K562 (cell line): ENCODE measurements around the gene PARP4. TPM values are rescaled to one million over a fixed set of nuclear protein-coding genes. Genes with fewer than 3 reads are reported as not detected.
A peak's percentile ranks its signal among the peaks of the same experiment; 100 is the strongest.

Experiments
- C11orf30 ChIP-seq: fragments of 450-650 bp; IDR thresholded peaks from 2 replicates; pipeline ENCODE4 v1.6.1; 2016; ENCODE audit warnings: low read depth, mild to moderate bottlenecking
- COPS2 ChIP-seq: fragments of 450-650 bp; conservative IDR thresholded peaks from 2 replicates; pipeline ENCODE4 v1.6.1; 2016; ENCODE audit warnings: mild to moderate bottlenecking, moderate library complexity
- CTCFL ChIP-seq: IDR thresholded peaks from 2 replicates; pipeline ENCODE4 v1.6.1; 2011; ENCODE audit warnings: borderline replicate concordance, low read depth, mild to moderate bottlenecking, moderate library complexity, low read length; ENCODE audit not compliant: insufficient read depth, poor library complexity, severe bottlenecking
- DPF2 ChIP-seq: fragments of 450-650 bp; IDR thresholded peaks from 2 replicates; pipeline ENCODE4 v1.6.1; 2016
- ERF ChIP-seq: fragments of 450-650 bp; formaldehyde crosslinking; IDR thresholded peaks from 2 replicates; pipeline ENCODE4 v1.4.0; 2020; ENCODE audit warnings: mild to moderate bottlenecking, mixed read lengths
- FOXK1 ChIP-seq: sonication (generic); formaldehyde crosslinking; IDR thresholded peaks from 2 replicates; pipeline ENCODE4 v1.8.0; 2022; ENCODE audit warnings: missing genetic modification reagents, mild to moderate bottlenecking, borderline replicate concordance
- FOXK2 ChIP-seq, 2 experiments: fragments of 450-650 bp; IDR thresholded peaks in 1 of 2; conservative IDR thresholded peaks in 1 of 2; 2 replicates each; pipeline ENCODE4 v1.6.1; 2016; ENCODE audit warnings: low read depth in 2 of 2, mild to moderate bottlenecking in 1 of 2
- HMGN3 ChIP-seq: IDR thresholded peaks from 2 replicates; pipeline ENCODE4 v1.6.1; 2011; ENCODE audit warnings: borderline replicate concordance, low read depth, mild to moderate bottlenecking, mixed read lengths, low read length; ENCODE audit not compliant: insufficient read length; ENCODE audit errors: extremely low read depth
- HSF4 ChIP-seq: fragments of 250-450 bp; sonication (Bioruptor Pico); IDR thresholded peaks from 2 replicates; pipeline ENCODE4 v2.1.2; 2022; ENCODE audit warnings: mild to moderate bottlenecking, moderate library complexity, borderline replicate concordance
- KAT7 ChIP-seq: sonication (generic); formaldehyde crosslinking; IDR thresholded peaks from 2 replicates; pipeline ENCODE4 v1.8.0; 2022; ENCODE audit warnings: missing genetic modification reagents, mild to moderate bottlenecking, borderline replicate concordance
- MXD1 ChIP-seq: fragments of 250-450 bp; sonication (Bioruptor Pico); IDR thresholded peaks from 2 replicates; pipeline ENCODE4 v1.8.0; 2021; ENCODE audit warnings: borderline replicate concordance, mild to moderate bottlenecking, moderate library complexity; ENCODE audit not compliant: poor library complexity, severe bottlenecking
- NFATC3 ChIP-seq: fragments of 450-650 bp; IDR thresholded peaks from 2 replicates; pipeline ENCODE4 v1.6.1; 2017; ENCODE audit warnings: mild to moderate bottlenecking
- POLR2G ChIP-seq: fragments of 200-400 bp; formaldehyde crosslinking; IDR thresholded peaks from 2 replicates; pipeline ENCODE4 v1.6.1; 2017; ENCODE audit warnings: low read depth, mild to moderate bottlenecking, antibody characterized with exemption, low read length, moderate library complexity
- XRCC5 ChIP-seq: fragments of 200-400 bp; formaldehyde crosslinking; IDR thresholded peaks from 2 replicates; pipeline ENCODE4 v1.6.1; 2017; ENCODE audit warnings: low read depth, mild to moderate bottlenecking, low read length
- ZNF217 ChIP-seq: sonication (generic); formaldehyde crosslinking; IDR thresholded peaks from 2 replicates; pipeline ENCODE4 v1.8.0; 2022; ENCODE audit warnings: mild to moderate bottlenecking, missing genetic modification reagents
- ZNF586 ChIP-seq: fragments of 450-650 bp; formaldehyde crosslinking; conservative IDR thresholded peaks from 2 replicates; pipeline ENCODE4 v1.4.0; 2020; ENCODE audit warnings: mild to moderate bottlenecking, moderate library complexity
- ZNF76 ChIP-seq: fragments of 250-450 bp; sonication (Bioruptor Pico); IDR thresholded peaks from 2 replicates; pipeline ENCODE4 v1.4.0; 2020; ENCODE audit warnings: mild to moderate bottlenecking, moderate library complexity, borderline replicate concordance
- polyA plus RNA-seq, 8 experiments: library from polyadenylated mRNA; depleted of rRNA in 4 of 8; stranded (reverse) in 5 of 8; unstranded in 3 of 8; fragments of >200 nt; fragmentation: Nextera tagmentation in 2 of 8; fragmentation: Illumina TruSeq in 1 of 8; extraction: Ambion mirVana in 2 of 8; extraction: Trizol in 1 of 8; gene quantifications; 2 replicates each; pipeline versions ENCODE4 v1.2.1 to v1.2.3, GENCODE V29; 2011 to 2014; ENCODE audit warnings: inconsistent platforms in 1 of 8, missing spikeins in 1 of 8
- total RNA-seq, 7 experiments: library from RNA; depleted of rRNA in 6 of 7; stranded (reverse); fragments of >200 nt in 6 of 7; fragmentation: Illumina TruSeq in 2 of 7; extraction: Trizol in 2 of 7; gene quantifications; 2 replicates each; pipeline versions ENCODE4 v1.2.1 to v1.2.3, GENCODE V29; 2011 to 2021; ENCODE audit warnings: low replicate concordance in 1 of 7
- TF ChIP-seq, protein P1 (sequence below): fragments of 450-650 bp; IDR thresholded peaks from 2 replicates; pipeline ENCODE4 v1.6.1; 2017; ENCODE audit warnings: antibody characterized with exemption, mild to moderate bottlenecking
- TF ChIP-seq, protein P2 (sequence below): fragments of 250-450 bp; sonication (Bioruptor Pico); IDR thresholded peaks from 2 replicates; pipeline ENCODE4 v1.8.0; 2022; ENCODE audit warnings: moderate library complexity, mild to moderate bottlenecking, inconsistent platforms

The PARP4 gene
- total and polyA plus RNA-seq, 9 of the 15 experiments (the other 6 are each of a cell fraction or from before 2014, with no cell fraction given) = 6.3 to 26.3 (median 18.8) TPM

DNA sequence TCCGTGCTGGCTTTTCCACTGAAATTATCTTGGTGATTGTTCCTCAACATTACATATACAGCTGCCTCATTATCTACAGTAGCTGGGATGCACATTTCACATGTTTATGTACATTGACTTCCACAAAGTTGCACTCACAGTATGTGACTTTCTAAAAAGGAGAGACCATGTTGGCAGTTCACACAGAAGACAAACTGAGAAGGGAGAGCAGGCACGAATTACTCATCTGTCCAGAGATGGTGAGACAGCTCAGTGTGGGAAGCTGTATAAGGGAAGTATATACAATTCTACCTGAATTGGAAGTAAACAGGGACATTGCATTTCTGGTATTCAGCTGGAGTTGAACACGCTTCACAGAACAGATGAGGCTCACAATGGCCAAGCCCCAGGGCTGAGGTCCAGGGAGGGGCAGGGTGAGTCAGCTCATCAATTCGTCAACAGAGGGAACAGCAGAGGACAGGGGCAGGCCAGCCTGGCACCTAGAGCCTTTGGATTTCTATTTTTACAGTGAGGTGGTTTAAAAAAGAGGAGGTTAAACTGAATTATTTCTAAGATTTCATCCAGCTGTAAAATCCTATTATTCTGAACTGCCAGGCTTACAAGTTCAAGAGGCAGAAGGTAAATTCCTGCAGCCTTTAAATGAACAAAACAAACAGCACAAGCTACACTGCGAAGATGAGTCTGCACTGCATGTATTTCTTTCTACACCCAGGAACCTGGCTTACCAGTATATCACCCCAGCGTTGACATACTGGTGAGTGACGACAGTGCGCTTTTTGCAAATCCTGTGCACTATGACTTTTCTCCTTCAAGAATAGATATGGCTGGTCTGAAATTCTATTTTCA lies 9.8 kb downstream of the PARP4 start (continued):
- no peak for TF ChIP-seq ZNF586
- TF ChIP-seq, protein P1, sequence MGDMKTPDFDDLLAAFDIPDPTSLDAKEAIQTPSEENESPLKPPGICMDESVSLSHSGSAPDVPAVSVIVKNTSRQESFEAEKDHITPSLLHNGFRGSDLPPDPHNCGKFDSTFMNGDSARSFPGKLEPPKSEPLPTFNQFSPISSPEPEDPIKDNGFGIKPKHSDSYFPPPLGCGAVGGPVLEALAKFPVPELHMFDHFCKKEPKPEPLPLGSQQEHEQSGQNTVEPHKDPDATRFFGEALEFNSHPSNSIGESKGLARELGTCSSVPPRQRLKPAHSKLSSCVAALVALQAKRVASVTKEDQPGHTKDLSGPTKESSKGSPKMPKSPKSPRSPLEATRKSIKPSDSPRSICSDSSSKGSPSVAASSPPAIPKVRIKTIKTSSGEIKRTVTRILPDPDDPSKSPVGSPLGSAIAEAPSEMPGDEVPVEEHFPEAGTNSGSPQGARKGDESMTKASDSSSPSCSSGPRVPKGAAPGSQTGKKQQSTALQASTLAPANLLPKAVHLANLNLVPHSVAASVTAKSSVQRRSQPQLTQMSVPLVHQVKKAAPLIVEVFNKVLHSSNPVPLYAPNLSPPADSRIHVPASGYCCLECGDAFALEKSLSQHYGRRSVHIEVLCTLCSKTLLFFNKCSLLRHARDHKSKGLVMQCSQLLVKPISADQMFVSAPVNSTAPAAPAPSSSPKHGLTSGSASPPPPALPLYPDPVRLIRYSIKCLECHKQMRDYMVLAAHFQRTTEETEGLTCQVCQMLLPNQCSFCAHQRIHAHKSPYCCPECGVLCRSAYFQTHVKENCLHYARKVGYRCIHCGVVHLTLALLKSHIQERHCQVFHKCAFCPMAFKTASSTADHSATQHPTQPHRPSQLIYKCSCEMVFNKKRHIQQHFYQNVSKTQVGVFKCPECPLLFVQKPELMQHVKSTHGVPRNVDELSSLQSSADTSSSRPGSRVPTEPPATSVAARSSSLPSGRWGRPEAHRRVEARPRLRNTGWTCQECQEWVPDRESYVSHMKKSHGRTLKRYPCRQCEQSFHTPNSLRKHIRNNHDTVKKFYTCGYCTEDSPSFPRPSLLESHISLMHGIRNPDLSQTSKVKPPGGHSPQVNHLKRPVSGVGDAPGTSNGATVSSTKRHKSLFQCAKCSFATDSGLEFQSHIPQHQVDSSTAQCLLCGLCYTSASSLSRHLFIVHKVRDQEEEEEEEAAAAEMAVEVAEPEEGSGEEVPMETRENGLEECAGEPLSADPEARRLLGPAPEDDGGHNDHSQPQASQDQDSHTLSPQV = no peak
- TF ChIP-seq DPF2 = peak; percentile 39; the same call in 1 of the 2 replicates
- no peak for TF ChIP-seq HSF4 (CRISPR knock-in tag)
- no peak for TF ChIP-seq FOXK1
- no peak for TF ChIP-seq NFATC3
- TF ChIP-seq ZNF76 (CRISPR knock-in tag) = no peak
- no peak for TF ChIP-seq FOXK2 (conservative IDR thresholded peaks at IDR 0.05 in 1 of 2, IDR thresholded peaks at IDR 0.05 in 1 of 2; ENCODE audit: low read depth in 2 of 2)
- no peak for TF ChIP-seq ZNF217 (CRISPR knock-in tag)
- TF ChIP-seq ERF (CRISPR knock-in tag) = no peak
- no peak for TF ChIP-seq HMGN3
- TF ChIP-seq C11orf30 = peak; percentile 28; the same call in 1 of the 2 replicates
- no peak for TF ChIP-seq KAT7 (CRISPR knock-in tag)
- no peak for TF ChIP-seq COPS2
- no peak for TF ChIP-seq CTCFL
- no peak for TF ChIP-seq MXD1 (CRISPR knock-in tag)
- TF ChIP-seq POLR2G = no peak
- TF ChIP-seq, protein P2, sequence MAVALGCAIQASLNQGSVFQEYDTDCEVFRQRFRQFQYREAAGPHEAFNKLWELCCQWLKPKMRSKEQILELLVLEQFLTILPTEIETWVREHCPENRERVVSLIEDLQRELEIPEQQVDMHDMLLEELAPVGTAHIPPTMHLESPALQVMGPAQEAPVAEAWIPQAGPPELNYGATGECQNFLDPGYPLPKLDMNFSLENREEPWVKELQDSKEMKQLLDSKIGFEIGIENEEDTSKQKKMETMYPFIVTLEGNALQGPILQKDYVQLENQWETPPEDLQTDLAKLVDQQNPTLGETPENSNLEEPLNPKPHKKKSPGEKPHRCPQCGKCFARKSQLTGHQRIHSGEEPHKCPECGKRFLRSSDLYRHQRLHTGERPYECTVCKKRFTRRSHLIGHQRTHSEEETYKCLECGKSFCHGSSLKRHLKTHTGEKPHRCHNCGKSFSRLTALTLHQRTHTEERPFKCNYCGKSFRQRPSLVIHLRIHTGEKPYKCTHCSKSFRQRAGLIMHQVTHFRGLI = no peak
- TF ChIP-seq XRCC5 = no peak
